HFF-Myc (cell line): ENCODE data around the gene AKNA.
A peak's percentile ranks its signal among the peaks of the same experiment; 100 is the strongest.

ENCODE experiments used
- DNase-seq: peaks from one replicate; pipeline ENCODE4 v3.0.0-alpha.2; 2011; ENCODE audit warnings: low read depth; ENCODE audit errors: extremely low read depth
- H3K4me3 ChIP-seq: replicated peaks from 2 replicates; pipeline ENCODE4 v1.5.1; 2011; ENCODE audit warnings: low read depth, mild to moderate bottlenecking, control low read depth, low read length
- TF ChIP-seq, protein P1 (sequence below): IDR thresholded peaks from 2 replicates; pipeline ENCODE4 v1.5.1; 2012; ENCODE audit warnings: mild to moderate bottlenecking, low read depth, low read length, control low read depth; ENCODE audit errors: missing control alignments

The AKNA gene

DNA sequence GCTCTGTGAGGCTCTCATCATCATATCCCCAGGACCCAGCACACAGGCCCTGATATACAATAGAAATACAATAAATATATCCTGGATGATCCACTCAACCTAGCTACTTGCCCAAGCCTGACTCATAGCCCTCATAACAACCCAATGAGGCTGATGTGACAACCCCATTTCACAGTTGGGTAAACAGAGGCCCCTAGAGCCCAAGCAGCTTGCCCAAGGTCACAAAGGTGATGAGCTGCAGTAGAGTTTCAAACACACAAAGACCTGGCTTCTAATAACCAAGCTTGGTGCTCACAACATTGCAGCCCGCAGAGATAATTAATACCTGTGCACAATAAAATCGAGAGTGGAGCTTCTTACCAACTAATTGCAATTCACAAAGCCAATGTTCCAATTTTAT, 3.2 kb upstream of the AKNA start:
- no peak for DNase-seq
- TF ChIP-seq, protein P1, sequence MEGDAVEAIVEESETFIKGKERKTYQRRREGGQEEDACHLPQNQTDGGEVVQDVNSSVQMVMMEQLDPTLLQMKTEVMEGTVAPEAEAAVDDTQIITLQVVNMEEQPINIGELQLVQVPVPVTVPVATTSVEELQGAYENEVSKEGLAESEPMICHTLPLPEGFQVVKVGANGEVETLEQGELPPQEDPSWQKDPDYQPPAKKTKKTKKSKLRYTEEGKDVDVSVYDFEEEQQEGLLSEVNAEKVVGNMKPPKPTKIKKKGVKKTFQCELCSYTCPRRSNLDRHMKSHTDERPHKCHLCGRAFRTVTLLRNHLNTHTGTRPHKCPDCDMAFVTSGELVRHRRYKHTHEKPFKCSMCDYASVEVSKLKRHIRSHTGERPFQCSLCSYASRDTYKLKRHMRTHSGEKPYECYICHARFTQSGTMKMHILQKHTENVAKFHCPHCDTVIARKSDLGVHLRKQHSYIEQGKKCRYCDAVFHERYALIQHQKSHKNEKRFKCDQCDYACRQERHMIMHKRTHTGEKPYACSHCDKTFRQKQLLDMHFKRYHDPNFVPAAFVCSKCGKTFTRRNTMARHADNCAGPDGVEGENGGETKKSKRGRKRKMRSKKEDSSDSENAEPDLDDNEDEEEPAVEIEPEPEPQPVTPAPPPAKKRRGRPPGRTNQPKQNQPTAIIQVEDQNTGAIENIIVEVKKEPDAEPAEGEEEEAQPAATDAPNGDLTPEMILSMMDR = no peak
- H3K4me3 ChIP-seq = no peak overlapping the region

DNA sequence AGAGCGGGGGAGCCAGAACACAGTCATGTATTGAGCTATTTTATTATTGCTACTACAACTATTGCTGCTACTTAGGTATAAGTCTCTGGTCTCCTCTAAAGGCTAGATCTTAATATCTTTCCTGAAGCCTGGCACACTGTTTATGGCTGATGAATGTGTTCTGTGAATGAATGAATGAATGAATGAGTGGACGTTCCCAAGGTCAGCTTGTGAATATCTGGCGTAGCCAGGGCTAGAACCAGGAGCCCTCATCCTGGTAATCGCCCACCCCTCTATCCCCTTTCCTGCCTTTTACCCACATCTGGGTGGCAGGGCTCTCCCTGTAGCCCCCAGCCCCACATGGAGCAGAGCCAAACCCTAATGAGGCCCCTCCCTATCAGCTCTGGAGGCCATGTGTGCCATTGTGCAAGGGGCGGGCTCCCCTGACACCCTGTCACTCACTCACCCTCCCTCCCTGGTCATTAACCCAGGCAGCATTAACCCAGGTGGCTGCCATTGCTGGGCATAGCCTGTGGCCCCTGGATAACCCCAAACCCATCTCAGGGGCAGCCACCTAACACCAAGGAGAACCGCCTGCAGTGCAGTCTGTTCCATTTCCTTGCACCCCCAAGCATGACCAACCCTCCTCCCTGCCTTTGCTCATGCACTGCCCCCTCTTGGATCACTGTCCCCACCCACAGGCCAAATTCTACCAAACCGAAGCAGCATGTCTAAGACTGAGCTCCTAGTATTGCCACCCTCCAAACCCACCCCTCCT, 2.0 kb upstream of the AKNA start:
- no peak overlapping the region for H3K4me3 ChIP-seq
- TF ChIP-seq, protein P1 = no peak
- DNase-seq = no peak

DNA sequence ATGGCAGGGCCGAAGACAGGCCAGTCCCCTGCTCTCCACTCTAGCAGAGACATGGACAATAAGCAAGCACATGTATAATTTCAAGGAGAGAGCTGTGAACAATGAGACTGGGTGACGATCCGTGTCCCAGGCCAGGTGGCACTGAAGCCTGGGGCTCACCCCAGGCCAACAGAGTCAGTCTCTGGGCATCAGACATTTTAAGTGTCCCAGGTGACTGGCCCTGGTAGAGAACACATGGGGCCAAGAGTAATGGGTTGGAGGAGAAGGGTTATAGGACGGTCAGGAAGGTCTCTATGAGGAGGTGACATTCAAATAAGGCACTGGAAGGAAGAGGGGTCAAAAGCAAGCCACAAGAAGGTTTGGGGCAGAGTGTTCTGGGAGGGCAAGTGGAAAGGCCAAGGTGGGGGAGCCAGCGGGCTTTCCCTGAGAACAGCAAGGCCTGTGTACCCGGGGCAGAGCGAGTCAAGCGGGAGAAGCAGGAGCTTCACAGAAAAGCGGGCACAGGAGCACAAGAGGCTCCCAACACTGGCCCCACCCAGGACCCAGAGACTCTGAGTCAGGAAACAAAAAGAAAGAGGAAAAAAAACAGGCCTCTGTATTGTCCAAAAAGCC, 1.1 kb upstream of the AKNA start:
- H3K4me3 ChIP-seq = no peak overlapping the region
- no peak for DNase-seq

DNA sequence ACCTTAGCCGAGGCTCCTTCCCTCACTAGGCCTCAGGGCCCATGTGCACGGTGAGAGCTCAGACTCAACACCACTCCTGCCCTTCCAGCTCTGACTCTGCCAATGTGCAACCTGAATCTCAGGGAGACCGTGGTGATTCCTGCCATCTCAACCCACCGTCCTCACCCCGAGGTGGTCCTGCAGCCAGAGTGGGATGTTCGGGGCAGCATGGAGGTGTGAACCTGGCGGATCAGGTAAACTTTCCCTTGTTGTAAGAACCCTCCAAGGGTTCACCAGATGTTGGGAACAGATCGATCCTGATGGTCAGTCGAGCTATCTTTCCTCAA, 538 bp upstream of the AKNA start:
- TF ChIP-seq, protein P1 = no peak
- H3K4me3 ChIP-seq = no peak overlapping the region; the same call in 1 of the 2 replicates
- DNase-seq = no peak

More for the DNA sequence above, 1.1 kb upstream of the AKNA start:
- TF ChIP-seq, protein P1 = no peak

DNA sequence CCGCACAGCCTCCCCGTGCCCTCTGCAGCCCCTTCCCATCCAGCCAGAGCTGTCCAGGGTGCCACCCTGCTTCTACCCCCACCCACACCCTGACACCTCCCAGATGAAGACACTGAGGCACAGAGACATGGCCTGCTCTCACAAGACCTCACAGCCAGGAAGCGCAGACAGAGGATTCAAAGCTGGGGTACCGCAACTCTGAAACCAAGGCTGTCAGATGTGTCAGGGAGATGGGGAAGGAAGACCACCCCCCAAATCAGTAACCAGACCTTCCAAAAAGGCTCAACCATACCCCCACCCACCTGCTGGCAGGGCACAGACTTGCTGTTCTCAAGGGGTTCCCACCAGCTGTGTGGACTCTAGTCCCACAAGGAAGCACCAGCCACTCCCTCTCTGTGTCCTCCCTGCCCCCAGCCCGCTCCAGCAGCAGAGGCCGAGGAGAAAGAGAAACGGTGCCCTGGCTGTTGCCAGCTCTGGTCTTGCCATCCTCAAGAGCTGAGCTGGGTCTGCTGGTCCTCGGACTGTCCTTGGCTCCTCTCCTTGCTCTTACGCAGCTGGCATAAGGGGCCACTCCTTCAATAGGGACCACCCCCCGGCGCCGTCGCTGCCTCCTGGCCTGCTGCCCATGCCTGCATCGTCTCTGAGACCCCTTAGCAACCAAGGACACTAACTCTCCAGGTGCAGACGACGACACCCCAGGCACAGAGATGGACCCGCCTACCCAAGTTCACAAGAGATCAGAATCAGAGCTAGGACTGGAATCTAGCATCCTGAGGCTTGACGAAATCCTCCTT, 699 bp downstream of the AKNA start:
- TF ChIP-seq, protein P1 = no peak
- no peak for DNase-seq

DNA sequence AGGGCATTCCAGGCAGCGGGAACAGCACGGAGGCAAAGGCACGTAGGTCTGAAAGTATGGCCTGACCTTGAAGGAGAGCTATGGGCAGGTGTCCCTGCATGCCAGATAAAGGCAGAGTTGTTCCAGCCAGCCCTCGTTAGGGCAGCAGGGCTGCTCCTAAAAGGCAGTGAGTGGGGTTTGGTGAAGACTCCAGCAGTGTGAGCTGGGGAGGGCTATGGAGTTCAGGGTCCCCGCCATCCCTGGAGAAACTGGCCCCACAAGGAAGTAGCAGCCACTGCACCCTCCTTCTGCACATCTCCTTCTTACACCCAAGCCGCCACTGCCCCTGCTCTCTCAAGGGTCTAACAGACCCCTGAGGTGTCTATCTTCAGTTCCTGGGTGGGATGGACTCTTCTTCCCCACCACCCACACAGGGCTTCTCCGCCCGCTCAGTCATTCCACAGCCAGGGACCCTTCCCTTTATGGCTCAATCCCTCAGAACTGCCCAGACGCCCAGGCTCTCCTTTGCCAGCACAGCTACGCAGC, 1.4 kb downstream of the AKNA start:
- H3K4me3 ChIP-seq = peak overlapping the region; percentile 50
- no peak for DNase-seq
- TF ChIP-seq, protein P1 = no peak

More for the DNA sequence above, 699 bp downstream of the AKNA start:
- peak overlapping the region; percentile 50 for H3K4me3 ChIP-seq
